SK-N-SH (cell line): ENCODE results near the gene SMG1. TPM values are rescaled to one million over a fixed set of nuclear protein-coding genes. Genes with fewer than 3 reads are reported as not detected.

Source experiments
- CTCF ChIA-PET: fragments of 300-600, 350-600 bp; formaldehyde crosslinking; extraction: SDS; loops from one replicate; lab custom pipeline; 2021; lab: Yijun Ruan, JAX
- POLR2A ChIA-PET: fragments of 350-600 bp; sonication (Branson Sonifier 250); formaldehyde crosslinking; extraction: SDS; loops from one replicate; lab custom pipeline; 2020; ENCODE audit warnings: antibody characterized with exemption, inconsistent platforms; lab: Yijun Ruan, JAX
- DNase-seq: peaks from one replicate; pipeline ENCODE4 v3.0.0; 2012
- H2AFZ ChIP-seq: fragments of 200-600 bp; sonication (generic); 2 replicates; pipeline ENCODE4 v1.8.1; 2016; ENCODE audit warnings: antibody characterized with exemption, mild to moderate bottlenecking, low read depth
- H3F3A ChIP-seq: fragments of 200-600 bp; sonication (generic); replicated peaks from 2 replicates; pipeline ENCODE3; 2016; ENCODE audit warnings: antibody characterized with exemption, mild to moderate bottlenecking; ENCODE audit not compliant: insufficient read depth
- H3K27ac ChIP-seq, 2 experiments: fragments of 200-500 bp in 1 of 2; fragments of 200-600 bp in 1 of 2; sonication (Bioruptor generic) in 1 of 2; sonication (generic), shearing (Covaris generic) in 1 of 2; 2 replicates each; pipeline versions ENCODE4 v1.5.1 to v1.6.1; 2014 to 2016; ENCODE audit warnings: low read depth in 2 of 2, inconsistent platforms in 1 of 2, low read length in 1 of 2, mild to moderate bottlenecking in 1 of 2, mixed read lengths in 1 of 2
- H3K27me3 ChIP-seq: fragments of 200-600 bp; sonication (generic), shearing (Covaris generic); 2 replicates; pipeline ENCODE4 v1.6.1; 2016; ENCODE audit warnings: mixed run types; ENCODE audit not compliant: insufficient read depth
- H3K36me3 ChIP-seq, 2 experiments: fragments of 200-500 bp in 1 of 2; fragments of 200-600 bp in 1 of 2; sonication (Bioruptor generic) in 1 of 2; sonication (generic) in 1 of 2; replicated peaks in 1 of 2; 2 replicates each; pipeline versions ENCODE3 to v1.5.1; 2014 to 2016; ENCODE audit warnings: low read length in 1 of 2, mild to moderate bottlenecking in 1 of 2; ENCODE audit not compliant: insufficient read depth in 2 of 2, control insufficient read depth in 1 of 2
- H3K4me1 ChIP-seq, 2 experiments: fragments of 200-500 bp in 1 of 2; fragments of 200-600 bp in 1 of 2; sonication (Bioruptor generic) in 1 of 2; sonication (generic), shearing (Covaris generic) in 1 of 2; 2 replicates each; pipeline versions ENCODE4 v1.5.1 to v1.6.1; 2014 to 2016; ENCODE audit warnings: low read depth in 1 of 2, low read length in 1 of 2, mixed run types in 1 of 2; ENCODE audit not compliant: insufficient read depth in 2 of 2, control insufficient read depth in 1 of 2
- H3K4me2 ChIP-seq: fragments of 200-600 bp; sonication (generic), shearing (Covaris generic); 2 replicates; pipeline ENCODE4 v1.6.1; 2017; ENCODE audit warnings: mixed run types
- H3K4me3 ChIP-seq, 2 experiments: fragments of 200-500 bp in 1 of 2; fragments of 200-600 bp in 1 of 2; sonication (Bioruptor generic) in 1 of 2; sonication (generic), shearing (Covaris generic) in 1 of 2; 2 replicates each; pipeline versions ENCODE4 v1.5.1 to v1.8.1; 2014 to 2016; ENCODE audit warnings: low read depth in 2 of 2, inconsistent platforms in 1 of 2, low read length in 1 of 2, mild to moderate bottlenecking in 1 of 2, mixed read lengths in 1 of 2, moderate library complexity in 1 of 2
- H3K79me2 ChIP-seq: fragments of 200-600 bp; sonication (generic); 2 replicates; pipeline ENCODE4 v1.8.1; 2017; ENCODE audit warnings: mild to moderate bottlenecking; ENCODE audit not compliant: insufficient read depth
- H3K9ac ChIP-seq: fragments of 200-600 bp; sonication (generic); 2 replicates; pipeline ENCODE4 v1.6.1; 2017; ENCODE audit warnings: mixed run types
- H3K9me2 ChIP-seq: fragments of 200-600 bp; sonication (generic); 2 replicates; pipeline ENCODE4 v1.6.1; 2017; ENCODE audit warnings: mixed run types
- H3K9me3 ChIP-seq: fragments of 200-600 bp; sonication (generic); 2 replicates; pipeline ENCODE4 v1.6.1; 2017; ENCODE audit warnings: mixed run types, mild to moderate bottlenecking, moderate library complexity
- H4K20me1 ChIP-seq: fragments of 200-600 bp; sonication (generic); 2 replicates; pipeline ENCODE4 v1.6.1; 2017; ENCODE audit warnings: mild to moderate bottlenecking, mixed run types; ENCODE audit not compliant: insufficient read depth
- CHD2 ChIP-seq: fragments of 150-350 bp; IDR thresholded peaks from 2 replicates; pipeline ENCODE4 v1.6.1; 2018; ENCODE audit warnings: low read length; ENCODE audit not compliant: partially characterized antibody
- EP300 ChIP-seq, 2 experiments: IDR thresholded peaks; 2 replicates each; pipeline versions ENCODE4 v1.4.0 to v1.6.1; 2012; ENCODE audit warnings: borderline replicate concordance in 1 of 2, low read depth in 1 of 2, low read length in 1 of 2
- EZH2phosphoT487 ChIP-seq: fragments of 200-600 bp; sonication (generic); IDR thresholded peaks from 2 replicates; pipeline ENCODE4 v1.6.1; 2017; ENCODE audit warnings: low read depth, mixed run types, mild to moderate bottlenecking, antibody characterized with exemption, moderate library complexity, borderline replicate concordance
- FOSL2 ChIP-seq: IDR thresholded peaks from 2 replicates; pipeline ENCODE4 v1.4.0; 2012; ENCODE audit warnings: low read depth, mild to moderate bottlenecking, moderate library complexity, borderline replicate concordance
- FOXJ3 ChIP-seq: sonication (generic); formaldehyde crosslinking; IDR thresholded peaks from 2 replicates; pipeline ENCODE4 v1.5.1; 2020; ENCODE audit warnings: mild to moderate bottlenecking, missing genetic modification reagents
- MXI1 ChIP-seq: IDR thresholded peaks from 2 replicates; pipeline ENCODE4 v1.6.1; 2012; ENCODE audit warnings: mild to moderate bottlenecking, low read depth, low read length, improper control_type of control experiment
- NRF1 ChIP-seq: IDR thresholded peaks from 2 replicates; pipeline ENCODE4 v1.6.1; 2012; ENCODE audit warnings: low read depth, mild to moderate bottlenecking, low read length
- POLR2AphosphoS5 ChIP-seq: IDR thresholded peaks from 2 replicates; pipeline ENCODE4 v1.6.1; 2012; ENCODE audit warnings: low read depth, low read length
- RFX5 ChIP-seq: IDR thresholded peaks from 2 replicates; pipeline ENCODE4 v1.6.1; 2012; ENCODE audit warnings: mild to moderate bottlenecking, improper control_type of control experiment, low read length
- SIN3A ChIP-seq: IDR thresholded peaks from 2 replicates; pipeline ENCODE4 v1.6.1; 2012; ENCODE audit warnings: low read depth, mild to moderate bottlenecking, low read length, moderate library complexity, borderline replicate concordance
- TAF1 ChIP-seq: IDR thresholded peaks from 2 replicates; pipeline ENCODE4 v1.6.1; 2012; ENCODE audit warnings: low read depth, mild to moderate bottlenecking, low read length, moderate library complexity, borderline replicate concordance
- TCF12 ChIP-seq: IDR thresholded peaks from 2 replicates; pipeline ENCODE4 v1.4.0; 2012
- TEAD4 ChIP-seq: IDR thresholded peaks from 2 replicates; pipeline ENCODE4 v1.4.0; 2012; ENCODE audit warnings: mild to moderate bottlenecking, borderline replicate concordance; ENCODE audit not compliant: insufficient read depth
- YY1 ChIP-seq: IDR thresholded peaks from 2 replicates; pipeline ENCODE4 v1.4.0; 2012; ENCODE audit warnings: low read depth, mild to moderate bottlenecking
- WGBS: methylation state at CpG from one replicate; pipeline ENCODE4 v1.1.6; 2017; ENCODE audit warnings: low lambda C conversion rate; 5-methylcytosine and 5-hydroxymethylcytosine counted together
- polyA plus RNA-seq, 3 experiments: library from polyadenylated mRNA; depleted of rRNA; stranded (reverse); fragments of >200 nt; gene quantifications; 2 replicates each; pipeline ENCODE4 v1.2.3, GENCODE V29; 2012
- TF ChIP-seq, protein P1 (sequence below): IDR thresholded peaks from 2 replicates; pipeline ENCODE4 v1.4.0; 2012; ENCODE audit warnings: low read depth
- TF ChIP-seq, protein P2 (sequence below): fragments of 200-600 bp; sonication (generic); IDR thresholded peaks from 2 replicates; pipeline ENCODE4 v1.6.1; 2017; ENCODE audit warnings: antibody characterized with exemption, mild to moderate bottlenecking, moderate library complexity
- TF ChIP-seq, protein P3 (sequence below): fragments of 150-350 bp; IDR thresholded peaks from 2 replicates; pipeline ENCODE4 v1.6.1; 2016; ENCODE audit warnings: mild to moderate bottlenecking, low read depth, low read length

Gene SMG1
- polyA plus RNA-seq, 1 of the 3 experiments (the other 2 are of a cell fraction), result 11.2 TPM

DNA sequence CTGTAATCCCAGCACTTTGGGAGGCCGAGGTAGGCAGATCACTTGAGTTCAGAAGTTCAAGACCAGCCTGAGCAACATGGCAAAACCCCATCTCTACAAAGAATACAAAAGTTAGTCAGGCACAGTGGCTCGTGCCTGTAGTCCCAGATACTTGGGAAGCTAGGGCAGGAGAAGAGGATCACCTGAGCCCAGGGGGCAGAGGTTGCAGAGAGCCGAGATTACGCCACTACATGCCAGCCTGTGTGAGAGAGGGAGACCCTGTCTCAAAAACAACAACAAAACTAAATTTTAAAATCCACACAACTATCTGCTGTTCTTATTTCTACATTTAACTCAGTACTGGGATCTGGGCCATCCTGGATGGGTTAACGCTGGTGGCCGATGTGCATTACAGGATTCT, 83.6 kb downstream of the SMG1 start:
- no peak for DNase-seq
- no peak overlapping the region for H3K4me2 ChIP-seq
- no peaks in the 10 kb centered on the region for H3K9me2 ChIP-seq
- no peaks in the 10 kb centered on the region for H3K4me1 ChIP-seq
- no peaks in the 10 kb centered on the region for H3K9me3 ChIP-seq
- no peak overlapping the region for H2AFZ ChIP-seq
- peaks cover 74 to 93% of the 10 kb centered on the region in 2 experiments for H3K36me3 ChIP-seq
- no peak for TF ChIP-seq RFX5
- no peak for TF ChIP-seq POLR2AphosphoS5
- TF ChIP-seq YY1, result no peak
- TF ChIP-seq, protein P1, sequence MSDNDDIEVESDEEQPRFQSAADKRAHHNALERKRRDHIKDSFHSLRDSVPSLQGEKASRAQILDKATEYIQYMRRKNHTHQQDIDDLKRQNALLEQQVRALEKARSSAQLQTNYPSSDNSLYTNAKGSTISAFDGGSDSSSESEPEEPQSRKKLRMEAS, result no peak
- TF ChIP-seq NRF1, result no peak
- TF ChIP-seq, protein P2, sequence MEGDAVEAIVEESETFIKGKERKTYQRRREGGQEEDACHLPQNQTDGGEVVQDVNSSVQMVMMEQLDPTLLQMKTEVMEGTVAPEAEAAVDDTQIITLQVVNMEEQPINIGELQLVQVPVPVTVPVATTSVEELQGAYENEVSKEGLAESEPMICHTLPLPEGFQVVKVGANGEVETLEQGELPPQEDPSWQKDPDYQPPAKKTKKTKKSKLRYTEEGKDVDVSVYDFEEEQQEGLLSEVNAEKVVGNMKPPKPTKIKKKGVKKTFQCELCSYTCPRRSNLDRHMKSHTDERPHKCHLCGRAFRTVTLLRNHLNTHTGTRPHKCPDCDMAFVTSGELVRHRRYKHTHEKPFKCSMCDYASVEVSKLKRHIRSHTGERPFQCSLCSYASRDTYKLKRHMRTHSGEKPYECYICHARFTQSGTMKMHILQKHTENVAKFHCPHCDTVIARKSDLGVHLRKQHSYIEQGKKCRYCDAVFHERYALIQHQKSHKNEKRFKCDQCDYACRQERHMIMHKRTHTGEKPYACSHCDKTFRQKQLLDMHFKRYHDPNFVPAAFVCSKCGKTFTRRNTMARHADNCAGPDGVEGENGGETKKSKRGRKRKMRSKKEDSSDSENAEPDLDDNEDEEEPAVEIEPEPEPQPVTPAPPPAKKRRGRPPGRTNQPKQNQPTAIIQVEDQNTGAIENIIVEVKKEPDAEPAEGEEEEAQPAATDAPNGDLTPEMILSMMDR, result no peak
- TF ChIP-seq TEAD4, result no peak
- TF ChIP-seq CHD2, result no peak
- TF ChIP-seq, protein P3, sequence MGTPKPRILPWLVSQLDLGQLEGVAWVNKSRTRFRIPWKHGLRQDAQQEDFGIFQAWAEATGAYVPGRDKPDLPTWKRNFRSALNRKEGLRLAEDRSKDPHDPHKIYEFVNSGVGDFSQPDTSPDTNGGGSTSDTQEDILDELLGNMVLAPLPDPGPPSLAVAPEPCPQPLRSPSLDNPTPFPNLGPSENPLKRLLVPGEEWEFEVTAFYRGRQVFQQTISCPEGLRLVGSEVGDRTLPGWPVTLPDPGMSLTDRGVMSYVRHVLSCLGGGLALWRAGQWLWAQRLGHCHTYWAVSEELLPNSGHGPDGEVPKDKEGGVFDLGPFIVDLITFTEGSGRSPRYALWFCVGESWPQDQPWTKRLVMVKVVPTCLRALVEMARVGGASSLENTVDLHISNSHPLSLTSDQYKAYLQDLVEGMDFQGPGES, result no peak
- no peak for TF ChIP-seq EP300 (IDR thresholded peaks at IDR 0.05; ENCODE audit: borderline replicate concordance in 1 of 2, low read depth in 1 of 2, low read length in 1 of 2)
- no peak for TF ChIP-seq FOSL2
- TF ChIP-seq MXI1, result no peak
- TF ChIP-seq TAF1, result no peak
- TF ChIP-seq SIN3A, result no peak
- TF ChIP-seq FOXJ3 (CRISPR knock-in tag), result no peak
- no peak for TF ChIP-seq TCF12
- no peak for TF ChIP-seq EZH2phosphoT487
- H3K9ac ChIP-seq, result no peak overlapping the region
- WGBS, result 95% methylated on average over 6 of the region's 6 CpGs
- POLR2A ChIA-PET, result no interaction called here
- H3K79me2 ChIP-seq, result peaks cover 16% of the 10 kb centered on the region; the same call in 1 of the 2 replicates
- H4K20me1 ChIP-seq, result no peaks in the 10 kb centered on the region
- H3K27ac ChIP-seq, result no peak overlapping the region
- CTCF ChIA-PET, result interaction anchor here (1.0 to 1.4 kb wide), 2 partner anchors 9 to 15 kb away, joined by 3 to 4 read pairs; no protein-coding TSS in a partner anchor
- no peaks in the 10 kb centered on the region for H3K27me3 ChIP-seq
- H3F3A ChIP-seq, result peaks cover 4% of the 10 kb centered on the region
- H3K4me3 ChIP-seq, result no peak overlapping the region
